Muscle of leg (tissue), 11 donors: ENCODE results near the gene ETFB. TPM values are rescaled to one million over a fixed set of nuclear protein-coding genes. Genes with fewer than 3 reads are reported as not detected.
"Not testable (repeated sequence)": the region's sequence is repeated elsewhere in the genome, so short reads cannot be mapped to it uniquely, and the experiment has no call there.

Source experiments
- DNase-seq: peaks from one replicate; pipeline ENCODE4 v3.0.0; 2013
- H3K27ac ChIP-seq: one replicate; pipeline ENCODE4 v1.5.1; 2013; ENCODE audit warnings: mild to moderate bottlenecking, low read length, control low read depth
- H3K27me3 ChIP-seq: one replicate; pipeline ENCODE4 v1.6.1; 2013; ENCODE audit warnings: low read length; ENCODE audit not compliant: control insufficient read depth, insufficient read depth
- H3K36me3 ChIP-seq: one replicate; pipeline ENCODE4 v1.6.1; 2013; ENCODE audit warnings: low read length; ENCODE audit not compliant: control insufficient read depth, insufficient read depth
- H3K4me1 ChIP-seq: one replicate; pipeline ENCODE4 v1.6.1; 2013; ENCODE audit warnings: low read length; ENCODE audit not compliant: control insufficient read depth, insufficient read depth
- H3K4me3 ChIP-seq: one replicate; pipeline ENCODE4 v1.5.1; 2013; ENCODE audit warnings: low read length, control low read depth
- H3K9me3 ChIP-seq: replicated peaks from 2 replicates; pipeline ENCODE4 v1.6.1; 2013; ENCODE audit warnings: low read depth, low read length; ENCODE audit not compliant: control insufficient read depth
- WGBS: methylation state at CpG from one replicate; pipeline ENCODE4 v1.1.5; 2013; ENCODE audit warnings: missing lambda C conversion rate; ENCODE audit not compliant: insufficient coverage; 5-methylcytosine and 5-hydroxymethylcytosine counted together
- polyA plus RNA-seq, 8 donors: library from polyadenylated mRNA; unstranded; fragments of 120-200 nt; gene quantifications; one replicate each; pipeline versions ENCODE4 v1.2.1 to v1.2.3, GENCODE V29; 2013; ENCODE audit warnings: inconsistent platforms in 1 of 8, low replicate concordance in 1 of 8; ENCODE audit not compliant: insufficient read length in 8 of 8, insufficient read depth in 1 of 8
- total RNA-seq: library from RNA; stranded (reverse); fragments of 120-200 nt; gene quantifications from one replicate; pipeline ENCODE4 v1.2.4, GENCODE V29; 2013

Gene ETFB
- total and polyA plus RNA-seq, 9 donors: 49.5 to 56.8 (median 53.4) TPM

GRCh38 chr19:51397453-51397852, 31.3 kb upstream of the ETFB start:
- H3K4me1 ChIP-seq: peaks cover 11% of the 10 kb centered on the region
- DNase-seq, H3K36me3 ChIP-seq, H3K9me3 ChIP-seq, H3K27me3 ChIP-seq, H3K4me3 ChIP-seq, H3K27ac ChIP-seq: not testable (repeated sequence)
- WGBS: 46% methylated on average over 8 of the region's 9 CpGs

GRCh38 chr19:51396175-51396574, 30.0 kb upstream of the ETFB start:
- no peaks in the 10 kb centered on the region for H3K27me3 ChIP-seq
- peaks cover 11% of the 10 kb centered on the region for H3K4me1 ChIP-seq
- no peak overlapping the region for H3K27ac ChIP-seq
- H3K4me3 ChIP-seq: no peak overlapping the region
- 100% methylated on average over 1 of the region's 2 CpGs for WGBS
- no peaks in the 10 kb centered on the region for H3K9me3 ChIP-seq
- no peak for DNase-seq
- H3K36me3 ChIP-seq: no peaks in the 10 kb centered on the region

GRCh38 chr19:51394050-51394836, 28.1 kb upstream of the ETFB start:
- under 1% methylated on average over 35 of the region's 45 CpGs for WGBS
- peak overlapping the region; percentile 87 for H3K27ac ChIP-seq
- H3K4me3 ChIP-seq: peak overlapping the region; percentile 36

GRCh38 chr19:51392701-51393100, 26.5 kb upstream of the ETFB start:
- Histone ChIP-seq H3K27me3 (no peaks in the 10 kb centered on the region), H3K36me3 (no peaks in the 10 kb centered on the region), H3K4me1 (peaks cover 11% of the 10 kb centered on the region), H3K4me3 (no peak overlapping the region), H3K9me3 (no peaks in the 10 kb centered on the region), H3K27ac (no peak overlapping the region)
- WGBS: no CpG with 5 or more reads among the region's 1 CpG
- DNase-seq: no peak

More at GRCh38 chr19:51394050-51394836, 28.1 kb upstream of the ETFB start:
- no peaks in the 10 kb centered on the region for H3K27me3 ChIP-seq
- peaks cover 11% of the 10 kb centered on the region for H3K4me1 ChIP-seq
- DNase-seq: peak; percentile 100
- H3K36me3 ChIP-seq: no peaks in the 10 kb centered on the region
- H3K9me3 ChIP-seq: no peaks in the 10 kb centered on the region

- 29% methylated on average over 2 of the region's 8 CpGs for WGBS
- Histone ChIP-seq H3K4me1 (peaks cover 11% of the 10 kb centered on the region), H3K27me3 (no peaks in the 10 kb centered on the region), H3K27ac (no peak overlapping the region), H3K9me3 (no peaks in the 10 kb centered on the region), H3K36me3 (no peaks in the 10 kb centered on the region), H3K4me3 (no peak overlapping the region)
- no peak for DNase-seq
Observed at GRCh38 chr19:51391073-51391611, 25.0 kb upstream of the ETFB start.

GRCh38 chr19:51389143-51389542, 23.0 kb upstream of the ETFB start:
- Histone ChIP-seq H3K9me3 (no peaks in the 10 kb centered on the region), H3K4me3 (no peak overlapping the region), H3K36me3 (no peaks in the 10 kb centered on the region), H3K27ac (no peak overlapping the region), H3K27me3 (no peaks in the 10 kb centered on the region), H3K4me1 (peaks cover 4% of the 10 kb centered on the region)
- no peak for DNase-seq
- 76% methylated on average over 14 of the region's 14 CpGs for WGBS

- DNase-seq: no peak
- no peaks in the 10 kb centered on the region for H3K9me3 ChIP-seq
- no peaks in the 10 kb centered on the region for H3K27me3 ChIP-seq
- no peak within 1 kb of the TSS for H3K4me3 ChIP-seq
- no peaks in the 10 kb centered on the region for H3K36me3 ChIP-seq
- no peak within 1 kb of the TSS for H3K27ac ChIP-seq
- no peaks in the 10 kb centered on the region for H3K4me1 ChIP-seq
- WGBS: 52% methylated on average over 7 of the region's 15 CpGs
Observed at GRCh38 chr19:51387924-51388389, 21.8 kb upstream of the ETFB start, which contains the start of gene LIM2. Gene LIM2 (minus strand): TSS chr19:51387974. CDS start chr19:51387443, 531 bp downstream.

- Histone ChIP-seq H3K27me3 (no peaks in the 10 kb centered on the region), H3K36me3 (no peaks in the 10 kb centered on the region), H3K4me3 (no peak overlapping the region), H3K27ac (no peak overlapping the region), H3K9me3 (no peaks in the 10 kb centered on the region), H3K4me1 (no peaks in the 10 kb centered on the region)
- no peak for DNase-seq
- 80% methylated on average over 11 of the region's 14 CpGs for WGBS
Observed at GRCh38 chr19:51386882-51387520, 20.8 kb upstream of the ETFB start.

GRCh38 chr19:51382004-51382403, 15.8 kb upstream of the ETFB start:
- no peaks in the 10 kb centered on the region for H3K27me3 ChIP-seq
- no peak overlapping the region for H3K27ac ChIP-seq
- no peaks in the 10 kb centered on the region for H3K4me1 ChIP-seq
- no peak for DNase-seq
- H3K4me3 ChIP-seq: no peak overlapping the region
- H3K36me3 ChIP-seq: no peaks in the 10 kb centered on the region
- WGBS: 87% methylated on average over 4 of the region's 4 CpGs
- peaks cover 2% of the 10 kb centered on the region for H3K9me3 ChIP-seq

GRCh38 chr19:51380379-51380778, 14.2 kb upstream of the ETFB start:
- no peak for DNase-seq
- H3K27me3 ChIP-seq: no peaks in the 10 kb centered on the region
- WGBS: 95% methylated on average over 9 of the region's 9 CpGs
- H3K4me3 ChIP-seq: no peak overlapping the region
- peaks cover 2% of the 10 kb centered on the region for H3K9me3 ChIP-seq
- no peaks in the 10 kb centered on the region for H3K36me3 ChIP-seq
- H3K27ac ChIP-seq: no peak overlapping the region
- no peaks in the 10 kb centered on the region for H3K4me1 ChIP-seq
